ENCODE data around the gene SIGLEC11. TPM values are rescaled to one million over a fixed set of nuclear protein-coding genes. Genes with fewer than 3 reads are reported as not detected.
A peak's percentile ranks its signal among the peaks of the same experiment; 100 is the strongest.

The SIGLEC11 gene
- total and polyA plus RNA-seq, 2 of the 13 experiments (the other 11 are each of a cell fraction or from before 2014, with no cell fraction given): not detected

- TF ChIP-seq HNF1A (IDR thresholded peaks at IDR 0.05; ENCODE audit: low read depth): no peak
- peak; percentile 94 for TF ChIP-seq HNF1A (CRISPR knock-in tag; IDR thresholded peaks at IDR 0.05; ENCODE audit: borderline replicate concordance)
- TF ChIP-seq ZNF281 (CRISPR knock-in tag; IDR thresholded peaks at IDR 0.05; ENCODE audit: borderline replicate concordance): peak; percentile 97
- peak; percentile 100 for TF ChIP-seq ZNF557 (CRISPR knock-in tag; IDR thresholded peaks at IDR 0.05)
- peak; percentile 98 for TF ChIP-seq ESRRA (CRISPR knock-in tag; IDR thresholded peaks at IDR 0.05; ENCODE audit: low read depth)
- peak; percentile 94 for TF ChIP-seq SSRP1 (CRISPR knock-in tag; IDR thresholded peaks at IDR 0.05)
- no peak for TF ChIP-seq HMGA1 (CRISPR knock-in tag; conservative IDR thresholded peaks at IDR 0.05)
- peak; percentile 77 for TF ChIP-seq ATF1 (CRISPR knock-in tag; IDR thresholded peaks at IDR 0.05)
- TF ChIP-seq MYPOP (CRISPR knock-in tag; IDR thresholded peaks at IDR 0.05): peak; percentile 99
- peak; percentile 100 for TF ChIP-seq FLYWCH1 (CRISPR knock-in tag; IDR thresholded peaks at IDR 0.05)
- TF ChIP-seq POLR2AphosphoS5 (IDR thresholded peaks at IDR 0.05; ENCODE audit: low read depth, low read length): no peak
- TF ChIP-seq ZNF501 (CRISPR knock-in tag; IDR thresholded peaks at IDR 0.05): peak; percentile 100
Observed at GRCh38 chr19:49987159-49987698, 26.3 kb upstream of the SIGLEC11 start (continued).
